ENCODE measurements around the gene LRP1B.
A peak's percentile ranks its signal among the peaks of the same experiment; 100 is the strongest.

LRP1B gene

DNA sequence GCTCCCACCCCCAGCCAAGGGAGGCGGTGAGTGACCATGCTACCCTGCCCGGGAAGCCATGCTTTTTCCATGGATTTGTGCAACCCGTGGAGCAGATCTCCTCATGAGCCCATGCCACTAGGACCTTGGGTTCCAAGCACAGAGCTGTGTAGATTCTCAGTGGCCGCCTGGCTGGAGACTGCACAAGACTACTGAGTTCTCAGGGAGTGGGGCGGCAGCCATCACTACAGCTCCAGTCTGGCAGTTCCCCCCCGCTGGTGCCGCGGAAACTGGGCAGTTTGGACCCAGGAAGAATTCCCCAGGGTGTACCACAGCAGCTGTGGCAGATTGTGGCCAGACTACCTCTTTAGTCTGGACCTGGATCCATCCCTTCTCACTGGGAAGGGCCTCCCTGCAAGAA, 470.6 kb downstream of the LRP1B start:
- DNase-seq (ENCODE audit: low spot score) = no peak

DNA sequence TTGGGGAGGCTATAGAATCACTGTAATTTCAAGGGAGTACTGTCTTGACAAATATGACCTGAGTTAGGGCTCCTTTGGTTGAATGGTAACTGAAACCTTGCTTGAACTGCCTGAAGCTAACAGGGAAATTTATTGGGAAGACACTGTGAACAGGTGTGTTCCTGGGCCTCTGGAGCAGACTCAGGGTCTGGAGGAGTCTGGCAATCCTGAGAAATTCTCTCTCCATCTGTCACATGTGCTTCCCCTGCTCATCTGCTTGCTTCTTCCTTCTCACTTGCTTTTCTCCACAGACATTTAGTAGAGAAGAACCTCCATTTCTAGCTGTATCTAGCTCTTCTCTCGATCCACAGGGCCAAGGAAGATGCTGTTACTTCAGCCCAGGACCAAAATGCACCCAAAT, 476.5 kb downstream of the LRP1B start:
- DNase-seq (ENCODE audit: low spot score) = no peak

GRCh38 chr2:141653184-141653583, 477.6 kb downstream of the LRP1B start:
- no peak for DNase-seq (ENCODE audit: low spot score)

DNA sequence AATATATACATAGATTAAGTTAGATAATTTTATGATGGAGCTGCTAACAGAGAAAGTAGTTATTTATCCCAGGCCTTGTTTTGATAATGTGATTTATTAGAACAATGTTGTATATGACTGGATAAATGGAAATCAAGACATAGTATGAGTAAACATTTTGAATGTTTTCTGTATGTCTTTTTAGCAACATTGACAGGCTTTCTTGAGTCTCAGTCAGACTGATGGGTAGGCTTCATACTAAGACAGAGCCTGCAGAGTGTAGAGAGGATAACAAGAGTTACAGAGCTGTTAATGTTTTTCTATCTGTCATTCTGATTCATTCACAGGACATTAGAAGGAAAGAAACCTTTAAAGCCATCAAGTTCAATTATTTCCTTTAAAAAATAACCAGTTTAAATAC, 478.5 kb downstream of the LRP1B start:
- DNase-seq (ENCODE audit: low spot score) = no peak

DNA sequence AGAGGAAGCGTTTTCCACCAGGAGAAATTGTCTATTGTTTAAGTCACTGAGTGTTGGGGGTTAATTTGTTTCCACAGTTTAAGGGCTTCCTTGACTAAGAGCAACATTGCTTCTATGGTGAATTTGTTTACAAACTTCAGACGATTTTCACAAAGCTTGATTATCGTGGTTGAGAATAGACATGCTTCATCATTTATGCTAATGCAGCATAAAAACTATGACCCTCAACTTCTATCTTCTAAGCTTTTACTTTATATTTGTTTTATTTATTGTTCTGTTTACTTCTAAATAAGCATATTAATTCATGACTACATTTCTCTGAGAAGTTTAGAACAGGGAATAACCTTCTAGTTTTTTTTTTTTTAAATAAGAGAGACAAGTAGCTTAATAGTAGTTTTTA, 483.5 kb downstream of the LRP1B start:
- no peak for DNase-seq (ENCODE audit: low spot score)

DNA sequence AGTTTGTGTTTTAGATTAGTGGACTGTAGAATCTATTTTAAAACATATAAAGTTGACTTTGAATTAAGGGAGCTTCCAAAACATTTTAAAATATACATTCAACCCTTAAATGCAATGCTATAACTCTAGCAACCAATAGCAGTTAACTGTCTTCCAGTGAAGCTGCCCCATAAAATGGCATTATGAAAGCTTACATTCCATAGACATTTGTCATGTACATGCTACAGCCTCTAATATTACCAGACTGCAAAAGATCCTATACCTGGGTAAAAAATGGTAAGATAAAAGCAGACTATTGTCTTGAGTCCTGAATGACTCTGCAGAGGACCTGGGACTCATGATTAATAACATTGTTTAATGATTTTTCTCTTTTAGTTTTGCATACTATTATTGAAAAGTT, 489.4 kb downstream of the LRP1B start:
- peak; percentile 6 for DNase-seq (ENCODE audit: low spot score)

DNA sequence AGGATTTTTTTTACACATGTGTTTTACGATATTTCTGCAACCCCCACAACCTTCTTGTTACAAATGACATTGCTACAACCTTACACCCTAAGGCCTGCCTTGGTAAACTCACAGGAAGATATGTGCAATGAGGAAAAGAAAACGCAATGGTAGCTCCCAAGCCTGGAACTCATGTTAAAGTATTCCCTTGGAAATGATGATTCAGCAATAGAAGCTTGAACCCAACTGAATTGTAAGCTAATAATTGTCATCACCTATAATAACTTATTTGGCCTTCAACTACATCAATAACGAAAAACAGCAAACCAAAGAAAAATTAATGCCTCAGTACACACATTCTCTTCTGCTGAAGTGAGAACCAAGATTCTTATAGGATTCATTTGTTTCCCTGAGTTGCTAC, 491.0 kb downstream of the LRP1B start:
- DNase-seq (ENCODE audit: low spot score) = no peak

GRCh38 chr2:141633132-141633531, 497.7 kb downstream of the LRP1B start:
- DNase-seq (ENCODE audit: low spot score) = no peak

GRCh38 chr2:141630407-141630930, 500.3 kb downstream of the LRP1B start:
- no peak for DNase-seq (ENCODE audit: low spot score)

DNA sequence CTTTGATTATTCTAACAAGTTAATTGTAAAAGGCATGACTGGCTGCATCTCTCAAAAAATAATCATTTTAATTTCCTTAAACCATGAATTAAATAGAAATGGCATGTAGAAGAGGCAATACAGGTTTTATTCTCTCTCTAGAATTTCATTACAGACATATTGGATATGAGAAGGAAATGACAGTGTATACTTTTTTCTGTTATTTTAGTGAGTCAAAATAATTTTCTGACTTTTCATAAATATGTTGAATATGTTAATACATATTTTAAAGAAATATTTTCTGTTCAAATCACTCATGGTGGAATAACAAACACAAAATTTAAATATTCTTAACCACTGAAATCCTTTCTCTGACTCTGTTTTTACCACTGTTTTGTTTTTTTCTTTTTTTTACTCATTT, 510.4 kb downstream of the LRP1B start:
- no peak for DNase-seq (ENCODE audit: low spot score)

- DNase-seq (ENCODE audit: low spot score) = no peak
These were observed 512.4 kb downstream of the LRP1B start for GRCh38 chr2:141618457-141618856.

DNA sequence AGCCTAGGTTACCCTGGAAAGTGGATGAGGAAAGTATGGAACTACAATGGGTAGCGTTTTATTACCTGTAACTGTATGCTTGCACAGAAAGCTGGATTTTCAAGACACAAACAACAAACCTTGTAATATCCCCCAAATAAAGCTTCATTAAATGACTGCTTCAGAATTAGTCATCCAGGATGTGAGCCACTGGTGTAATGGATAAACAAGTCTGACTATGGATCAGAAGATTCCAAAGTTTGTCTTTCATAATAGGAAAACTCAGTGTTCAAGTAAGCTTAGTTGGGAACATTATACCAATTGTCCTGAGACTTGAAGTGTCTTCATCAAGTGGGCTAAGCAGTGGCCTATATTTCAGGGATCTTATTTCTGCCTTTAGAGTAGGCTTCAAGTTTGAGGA, 518.8 kb downstream of the LRP1B start:
- DNase-seq (ENCODE audit: low spot score) = no peak

DNA sequence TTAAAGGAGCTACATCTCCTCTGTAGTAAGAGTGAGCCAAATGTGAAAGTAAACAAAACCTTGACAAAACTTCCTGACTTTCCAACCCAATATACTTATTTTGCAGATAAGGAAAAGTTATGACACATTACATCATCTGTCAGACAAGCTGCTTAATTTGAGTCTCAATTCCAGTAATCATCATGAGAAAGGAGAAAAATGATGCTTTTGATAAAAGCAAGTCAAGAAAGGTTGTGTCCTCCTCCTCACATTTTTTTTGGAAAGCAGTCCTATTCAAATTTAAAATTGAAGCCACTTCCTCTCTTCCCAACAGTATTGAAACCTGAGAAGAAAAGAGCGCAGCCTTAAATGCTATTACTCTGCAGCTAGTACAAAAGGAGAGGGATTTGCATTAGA, 519.6 kb downstream of the LRP1B start:
- DNase-seq (ENCODE audit: low spot score) = no peak

DNA sequence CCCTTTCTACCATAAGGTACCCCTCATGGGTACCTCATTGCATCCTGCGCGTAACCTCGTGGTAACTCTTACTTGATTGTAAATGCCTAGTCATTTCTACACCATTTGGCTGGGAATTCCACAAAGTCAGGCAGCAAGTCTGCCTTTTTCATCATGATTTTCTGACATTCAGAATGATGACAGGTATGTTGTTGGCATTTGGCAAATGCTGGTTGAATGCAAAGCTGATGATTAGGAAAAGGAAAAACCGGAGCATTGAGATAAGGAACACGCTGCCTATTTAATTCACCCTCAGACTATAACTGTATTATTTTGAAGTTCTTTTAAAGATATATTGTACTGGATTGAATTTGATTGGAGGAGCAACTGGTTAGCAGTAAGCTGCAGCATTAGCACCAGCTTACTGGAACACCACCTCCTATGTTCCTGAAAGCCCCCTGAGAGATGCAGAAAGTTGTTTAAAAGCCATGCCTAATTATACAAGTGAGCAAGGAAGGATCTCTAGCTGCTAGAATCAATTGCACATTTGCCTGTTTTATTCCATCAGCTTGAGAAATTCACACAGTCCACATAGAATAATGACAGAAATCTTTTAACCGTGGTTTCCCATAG, 520.1 kb downstream of the LRP1B start:
- DNase-seq (ENCODE audit: low spot score) = no peak

GRCh38 chr2:141605163-141605562, 525.7 kb downstream of the LRP1B start:
- no peak for DNase-seq (ENCODE audit: low spot score)

- no peak for DNase-seq (ENCODE audit: low spot score)
These were observed 529.2 kb downstream of the LRP1B start for GRCh38 chr2:141601511-141602152.

DNA sequence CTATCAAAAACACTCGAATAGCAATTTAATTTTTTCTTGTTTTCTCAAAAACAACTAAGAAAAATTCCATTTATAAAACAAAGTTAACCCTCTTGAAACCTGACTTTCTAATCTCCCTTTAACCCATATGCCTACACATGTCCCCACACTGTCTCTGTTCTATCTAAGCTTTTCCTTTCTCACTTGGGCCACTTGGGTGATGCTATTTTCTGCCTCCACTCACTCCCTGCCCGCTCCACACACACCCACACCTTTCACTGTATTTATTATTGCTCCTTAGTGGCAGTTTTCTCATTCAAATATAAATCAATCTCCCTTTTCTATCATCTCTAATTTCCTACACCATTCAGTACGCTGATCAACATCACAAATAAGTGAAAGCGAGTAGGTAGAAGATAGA, 531.1 kb downstream of the LRP1B start:
- no peak for DNase-seq (ENCODE audit: low spot score)

DNA sequence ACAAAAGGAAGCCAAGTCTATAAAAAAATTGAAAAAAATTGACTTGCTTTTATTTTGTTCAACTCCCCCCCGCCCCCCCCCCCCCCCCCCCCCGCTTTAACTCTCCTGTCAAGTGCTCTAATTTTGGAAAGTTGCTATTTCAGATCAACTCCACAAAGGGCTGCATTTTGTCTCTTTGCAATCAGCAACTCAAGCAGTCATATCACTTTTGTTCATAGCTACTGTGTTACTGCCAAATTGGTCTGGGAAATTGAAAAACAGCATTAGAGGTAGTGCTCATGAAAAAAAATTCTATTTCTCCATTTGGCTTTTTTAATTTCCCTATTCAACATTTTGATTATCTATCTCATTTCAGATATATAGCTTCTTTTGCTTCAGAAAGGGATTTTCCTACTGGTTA, 531.8 kb downstream of the LRP1B start:
- no peak for DNase-seq (ENCODE audit: low spot score)

- DNase-seq (ENCODE audit: low spot score) = no peak
These were observed 535.4 kb downstream of the LRP1B start for GRCh38 chr2:141595316-141595920.

DNA sequence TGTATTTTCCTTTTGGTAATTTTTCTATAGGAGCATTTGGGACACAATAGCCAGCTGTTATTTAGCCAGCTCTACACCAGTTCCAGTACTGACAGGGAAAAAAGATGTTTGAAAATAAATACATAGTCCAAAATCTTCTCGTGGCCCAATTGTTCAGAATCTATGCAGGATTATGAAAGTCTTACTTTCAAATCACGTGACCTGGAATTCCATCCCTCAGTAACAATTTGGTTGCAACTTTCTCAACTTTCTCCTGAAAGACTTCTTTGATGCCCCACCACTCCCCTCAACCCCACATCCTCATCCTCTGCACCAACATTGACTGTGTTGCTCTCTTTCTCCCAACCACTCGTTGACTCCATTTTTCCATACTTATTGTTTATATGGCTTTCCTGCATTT, 539.0 kb downstream of the LRP1B start:
- no peak for DNase-seq (ENCODE audit: low spot score)

DNA sequence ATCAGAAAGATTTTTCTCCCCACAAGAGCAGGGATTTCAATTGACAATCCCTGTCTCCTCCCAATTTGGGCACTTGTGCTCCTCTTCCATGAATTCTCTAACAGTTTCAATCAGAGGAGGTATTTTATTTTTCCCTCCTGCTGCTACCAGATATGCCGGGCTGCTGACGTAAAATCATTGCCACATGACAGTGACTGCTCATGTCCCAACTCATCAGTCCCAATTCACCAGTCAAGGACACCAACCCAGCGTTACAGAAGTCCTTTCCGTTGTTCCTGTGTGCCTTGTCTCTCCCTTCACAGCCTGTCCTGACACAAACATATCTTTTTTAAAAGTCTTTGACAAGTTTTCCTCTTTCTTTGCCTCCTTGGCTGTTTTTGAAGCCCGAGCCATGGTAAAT, 540.2 kb downstream of the LRP1B start:
- no peak for DNase-seq (ENCODE audit: low spot score)

DNA sequence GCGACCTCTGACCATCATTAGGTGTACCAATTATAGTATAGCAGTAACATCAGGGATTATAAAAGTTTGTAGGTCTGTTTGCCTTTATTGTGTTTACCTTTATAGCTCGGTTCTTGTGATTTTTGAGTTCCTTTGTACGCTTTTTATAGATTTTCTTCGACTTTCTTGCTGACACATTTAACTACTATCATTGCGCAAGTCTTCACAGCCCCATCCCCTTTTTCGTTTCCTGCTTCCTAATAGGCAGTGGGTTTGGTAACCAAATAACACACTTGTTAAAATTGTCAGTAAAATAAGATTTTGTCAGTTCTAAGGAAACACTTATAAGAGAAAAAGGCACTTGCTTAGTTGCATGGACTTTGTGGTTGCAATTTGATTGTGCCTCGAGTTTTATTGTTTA, 541.5 kb downstream of the LRP1B start:
- no peak for DNase-seq (ENCODE audit: low spot score)

- DNase-seq (ENCODE audit: low spot score) = no peak
These were observed 543.8 kb downstream of the LRP1B start for GRCh38 chr2:141586985-141587384.

GRCh38 chr2:141582213-141582612, 548.6 kb downstream of the LRP1B start:
- DNase-seq (ENCODE audit: low spot score) = no peak

Measured in LoVo (cell line).